Measurements from ENCODE around the gene UACA.

- TF ChIP-seq POLR2A (IDR thresholded peaks at IDR 0.05) (no peak), CTCF (IDR thresholded peaks at IDR 0.05) (no peak)
Observed at GRCh38 chr15:70801109-70801508, 37.8 kb upstream of the UACA start.
